Prostate gland (tissue), 2 donors: ENCODE data around the gene DSCAM.

Experiments
- POLR2A ChIP-seq: fragments of 450-650 bp; IDR thresholded peaks from one replicate; pipeline ENCODE4 v1.6.1; 2016; ENCODE audit warnings: antibody characterized with exemption, mild to moderate bottlenecking
- POLR2AphosphoS5 ChIP-seq: sonication (generic); formaldehyde crosslinking; IDR thresholded peaks from one replicate; pipeline ENCODE4 v1.6.1; 2017; ENCODE audit warnings: antibody characterized with exemption
- TF ChIP-seq, protein P1 (sequence below), 4 experiments: fragments of 200-600 bp in 2 of 4; fragments of 450-650 bp in 2 of 4; sonication (generic) in 2 of 4; IDR thresholded peaks; 1 replicate in 3 of 4; 2 replicates in 1 of 4; pipeline ENCODE4 v1.5.1; 2016 to 2019; ENCODE audit warnings: antibody characterized with exemption in 4 of 4, mild to moderate bottlenecking in 2 of 4, moderate library complexity in 2 of 4

DNA sequence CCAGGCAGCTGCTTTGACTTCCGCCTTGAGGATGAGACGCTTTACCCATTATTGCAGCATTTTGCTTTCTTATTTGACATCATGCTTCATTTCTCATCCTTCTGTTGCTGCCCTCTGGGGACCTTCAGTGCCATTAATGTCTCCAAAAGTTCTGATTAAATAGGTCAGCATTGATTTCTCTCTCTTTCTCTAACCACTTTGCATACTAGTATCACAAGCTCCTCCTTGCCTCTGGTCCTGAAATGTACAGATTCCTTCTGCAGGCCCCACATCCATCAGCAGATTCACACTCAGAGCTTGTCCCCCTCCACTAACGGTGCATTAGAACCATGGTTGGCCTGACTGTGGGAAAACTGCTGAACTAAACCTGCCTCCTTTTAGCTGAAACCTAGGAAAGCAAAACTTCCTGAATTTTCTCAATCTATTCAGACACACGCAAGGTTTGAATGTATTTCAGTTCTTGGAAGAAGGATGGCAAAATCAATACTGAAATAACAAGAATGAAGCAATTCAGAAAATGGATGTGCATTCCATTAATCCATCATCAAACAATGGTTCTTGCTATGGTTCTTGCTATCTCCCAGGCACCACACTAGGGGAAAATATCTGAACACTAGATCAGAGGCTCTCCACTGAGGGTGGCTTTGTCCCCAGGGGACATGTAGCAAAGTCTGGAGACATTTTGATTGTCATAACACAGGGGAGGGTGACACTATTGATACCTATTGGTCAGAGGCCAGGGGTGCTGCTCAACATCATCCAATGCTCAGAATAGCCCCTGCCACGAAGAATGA lies 825.2 kb downstream of the DSCAM start:
- TF ChIP-seq, protein P1, sequence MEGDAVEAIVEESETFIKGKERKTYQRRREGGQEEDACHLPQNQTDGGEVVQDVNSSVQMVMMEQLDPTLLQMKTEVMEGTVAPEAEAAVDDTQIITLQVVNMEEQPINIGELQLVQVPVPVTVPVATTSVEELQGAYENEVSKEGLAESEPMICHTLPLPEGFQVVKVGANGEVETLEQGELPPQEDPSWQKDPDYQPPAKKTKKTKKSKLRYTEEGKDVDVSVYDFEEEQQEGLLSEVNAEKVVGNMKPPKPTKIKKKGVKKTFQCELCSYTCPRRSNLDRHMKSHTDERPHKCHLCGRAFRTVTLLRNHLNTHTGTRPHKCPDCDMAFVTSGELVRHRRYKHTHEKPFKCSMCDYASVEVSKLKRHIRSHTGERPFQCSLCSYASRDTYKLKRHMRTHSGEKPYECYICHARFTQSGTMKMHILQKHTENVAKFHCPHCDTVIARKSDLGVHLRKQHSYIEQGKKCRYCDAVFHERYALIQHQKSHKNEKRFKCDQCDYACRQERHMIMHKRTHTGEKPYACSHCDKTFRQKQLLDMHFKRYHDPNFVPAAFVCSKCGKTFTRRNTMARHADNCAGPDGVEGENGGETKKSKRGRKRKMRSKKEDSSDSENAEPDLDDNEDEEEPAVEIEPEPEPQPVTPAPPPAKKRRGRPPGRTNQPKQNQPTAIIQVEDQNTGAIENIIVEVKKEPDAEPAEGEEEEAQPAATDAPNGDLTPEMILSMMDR (IDR thresholded peaks at IDR 0.05), result no peak
- TF ChIP-seq POLR2AphosphoS5, result no peak
- TF ChIP-seq POLR2A, result no peak
